HepG2 (cell line): Measurements from ENCODE around the gene SLC2A8. TPM values are rescaled to one million over a fixed set of nuclear protein-coding genes. Genes with fewer than 3 reads are reported as not detected.

Experiments
- HMGA1 ChIP-seq: sonication (generic); formaldehyde crosslinking; conservative IDR thresholded peaks from 2 replicates; pipeline ENCODE4 v1.4.0; 2020; ENCODE audit warnings: missing genetic modification reagents
- KDM5B ChIP-seq: sonication (generic); formaldehyde crosslinking; IDR thresholded peaks from 2 replicates; pipeline ENCODE4 v1.4.0; 2020; ENCODE audit warnings: missing genetic modification reagents, mild to moderate bottlenecking, borderline replicate concordance
- NBN ChIP-seq: fragments of 450-650 bp; conservative IDR thresholded peaks from 2 replicates; pipeline ENCODE4 v1.6.1; 2017
- SATB2 ChIP-seq: sonication (generic); formaldehyde crosslinking; IDR thresholded peaks from 2 replicates; pipeline ENCODE4 v1.5.0; 2020; ENCODE audit warnings: missing genetic modification reagents
- ZNF292 ChIP-seq: sonication (generic); formaldehyde crosslinking; IDR thresholded peaks from 2 replicates; pipeline ENCODE4 v1.8.1; 2022; ENCODE audit warnings: mild to moderate bottlenecking, low read depth, missing genetic modification reagents, borderline replicate concordance
- ZNF367 ChIP-seq: sonication (generic); formaldehyde crosslinking; IDR thresholded peaks from 2 replicates; pipeline ENCODE4 v1.4.0; 2020; ENCODE audit warnings: missing genetic modification reagents, borderline replicate concordance
- polyA plus RNA-seq, 8 experiments: library from polyadenylated mRNA; depleted of rRNA in 3 of 8; stranded (reverse) in 7 of 8; unstranded in 1 of 8; fragments of >200 nt; fragmentation: Illumina TruSeq in 4 of 8; extraction: Trizol in 4 of 8; gene quantifications; 2 replicates each; pipeline versions ENCODE4 v1.2.1 to v1.2.3, GENCODE V29; 2011 to 2016; ENCODE audit warnings: low read depth in 4 of 8, missing spikeins in 1 of 8, mixed read lengths in 1 of 8; ENCODE audit not compliant: insufficient read depth in 1 of 8
- total RNA-seq, 5 experiments: library from RNA; depleted of rRNA; stranded (reverse); fragments of >200 nt; fragmentation: Illumina TruSeq; extraction: Trizol; gene quantifications; 2 replicates each; pipeline ENCODE4 v1.2.3, GENCODE V29; 2016; ENCODE audit warnings: low read depth in 1 of 5
- TF ChIP-seq, protein P1 (sequence below): sonication (generic); formaldehyde crosslinking; IDR thresholded peaks from 2 replicates; pipeline ENCODE4 v1.4.0; 2020; ENCODE audit warnings: missing genetic modification reagents, borderline replicate concordance
- TF ChIP-seq, protein P2 (sequence below): sonication (generic); formaldehyde crosslinking; IDR thresholded peaks from 2 replicates; pipeline ENCODE4 v1.9.0; 2021; ENCODE audit warnings: missing genetic modification reagents, borderline replicate concordance
- TF ChIP-seq, protein P3 (sequence below): sonication (generic); formaldehyde crosslinking; IDR thresholded peaks from 2 replicates; pipeline ENCODE4 v1.9.0; 2021; ENCODE audit warnings: mild to moderate bottlenecking, missing genetic modification reagents
- TF ChIP-seq, protein P4 (sequence below): sonication (generic); formaldehyde crosslinking; IDR thresholded peaks from 2 replicates; pipeline ENCODE4 v1.4.0; 2020; ENCODE audit warnings: missing genetic modification reagents

Gene SLC2A8
- total and polyA plus RNA-seq, 2 of the 13 experiments (the other 11 are each of a cell fraction or from before 2014, with no cell fraction given), result 22.6 to 48.6 TPM

DNA sequence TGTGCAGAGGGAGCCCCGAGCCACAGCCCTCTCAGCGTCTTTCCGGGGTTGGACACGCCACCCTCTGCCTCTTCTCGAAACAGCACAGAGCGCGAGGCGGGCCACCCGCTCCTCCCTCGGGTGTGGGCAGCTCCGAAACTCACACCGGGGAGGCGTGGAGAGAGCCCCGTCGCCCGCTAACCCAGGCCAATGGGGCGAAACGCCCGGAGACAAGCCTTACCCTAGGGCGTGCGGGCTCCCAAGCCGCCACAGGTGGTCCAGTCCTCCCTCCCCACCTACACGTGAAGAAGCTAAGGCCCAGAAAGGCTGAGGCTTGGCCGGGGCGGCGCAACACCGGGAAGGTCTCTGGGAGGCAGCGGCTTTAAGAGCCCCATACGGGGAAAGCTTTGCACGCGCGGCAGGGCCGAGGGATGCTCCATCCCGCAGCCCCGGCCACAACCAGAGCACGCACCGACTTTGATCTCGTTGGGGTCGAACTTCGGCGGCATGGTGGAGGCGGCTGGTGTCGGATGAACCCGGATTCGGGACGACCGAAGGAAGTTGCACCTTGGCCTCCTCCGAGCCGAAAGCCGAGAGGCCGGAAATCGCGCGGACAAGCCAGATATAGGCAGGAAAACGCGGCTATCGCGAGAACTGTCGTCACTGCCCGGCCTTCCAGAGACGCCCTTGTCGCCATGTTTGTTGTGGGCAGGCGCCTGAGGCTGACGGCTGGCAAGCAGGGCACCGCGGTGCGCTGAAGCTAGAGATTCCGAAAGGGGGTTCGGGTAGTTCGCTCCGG, 54.0 kb downstream of the SLC2A8 start, which contains the start of the genes LRSAM1 and RPL12 (continued):
- TF ChIP-seq ZNF367 (CRISPR knock-in tag) (peak; percentile 77; the same call in 1 of the 2 replicates), ZNF292 (CRISPR knock-in tag) (no peak), NBN (no peak), KDM5B (CRISPR knock-in tag) (peak; percentile 61; the same call in 1 of the 2 replicates), HMGA1 (CRISPR knock-in tag) (no peak), SATB2 (CRISPR knock-in tag) (peak; percentile 64; the same call in 1 of the 2 replicates)
- TF ChIP-seq, protein P1, sequence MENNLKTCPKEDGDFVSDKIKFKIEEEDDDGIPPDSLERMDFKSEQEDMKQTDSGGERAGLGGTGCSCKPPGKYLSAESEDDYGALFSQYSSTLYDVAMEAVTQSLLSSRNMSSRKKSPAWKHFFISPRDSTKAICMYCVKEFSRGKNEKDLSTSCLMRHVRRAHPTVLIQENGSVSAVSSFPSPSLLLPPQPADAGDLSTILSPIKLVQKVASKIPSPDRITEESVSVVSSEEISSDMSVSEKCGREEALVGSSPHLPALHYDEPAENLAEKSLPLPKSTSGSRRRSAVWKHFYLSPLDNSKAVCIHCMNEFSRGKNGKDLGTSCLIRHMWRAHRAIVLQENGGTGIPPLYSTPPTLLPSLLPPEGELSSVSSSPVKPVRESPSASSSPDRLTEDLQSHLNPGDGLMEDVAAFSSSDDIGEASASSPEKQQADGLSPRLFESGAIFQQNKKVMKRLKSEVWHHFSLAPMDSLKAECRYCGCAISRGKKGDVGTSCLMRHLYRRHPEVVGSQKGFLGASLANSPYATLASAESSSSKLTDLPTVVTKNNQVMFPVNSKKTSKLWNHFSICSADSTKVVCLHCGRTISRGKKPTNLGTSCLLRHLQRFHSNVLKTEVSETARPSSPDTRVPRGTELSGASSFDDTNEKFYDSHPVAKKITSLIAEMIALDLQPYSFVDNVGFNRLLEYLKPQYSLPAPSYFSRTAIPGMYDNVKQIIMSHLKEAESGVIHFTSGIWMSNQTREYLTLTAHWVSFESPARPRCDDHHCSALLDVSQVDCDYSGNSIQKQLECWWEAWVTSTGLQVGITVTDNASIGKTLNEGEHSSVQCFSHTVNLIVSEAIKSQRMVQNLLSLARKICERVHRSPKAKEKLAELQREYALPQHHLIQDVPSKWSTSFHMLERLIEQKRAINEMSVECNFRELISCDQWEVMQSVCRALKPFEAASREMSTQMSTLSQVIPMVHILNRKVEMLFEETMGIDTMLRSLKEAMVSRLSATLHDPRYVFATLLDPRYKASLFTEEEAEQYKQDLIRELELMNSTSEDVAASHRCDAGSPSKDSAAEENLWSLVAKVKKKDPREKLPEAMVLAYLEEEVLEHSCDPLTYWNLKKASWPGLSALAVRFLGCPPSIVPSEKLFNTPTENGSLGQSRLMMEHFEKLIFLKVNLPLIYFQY, result no peak; the same call in 1 of the 2 replicates
- TF ChIP-seq, protein P2, sequence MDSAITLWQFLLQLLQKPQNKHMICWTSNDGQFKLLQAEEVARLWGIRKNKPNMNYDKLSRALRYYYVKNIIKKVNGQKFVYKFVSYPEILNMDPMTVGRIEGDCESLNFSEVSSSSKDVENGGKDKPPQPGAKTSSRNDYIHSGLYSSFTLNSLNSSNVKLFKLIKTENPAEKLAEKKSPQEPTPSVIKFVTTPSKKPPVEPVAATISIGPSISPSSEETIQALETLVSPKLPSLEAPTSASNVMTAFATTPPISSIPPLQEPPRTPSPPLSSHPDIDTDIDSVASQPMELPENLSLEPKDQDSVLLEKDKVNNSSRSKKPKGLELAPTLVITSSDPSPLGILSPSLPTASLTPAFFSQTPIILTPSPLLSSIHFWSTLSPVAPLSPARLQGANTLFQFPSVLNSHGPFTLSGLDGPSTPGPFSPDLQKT, result peak; percentile 5; the same call in 1 of the 2 replicates
- TF ChIP-seq, protein P3, sequence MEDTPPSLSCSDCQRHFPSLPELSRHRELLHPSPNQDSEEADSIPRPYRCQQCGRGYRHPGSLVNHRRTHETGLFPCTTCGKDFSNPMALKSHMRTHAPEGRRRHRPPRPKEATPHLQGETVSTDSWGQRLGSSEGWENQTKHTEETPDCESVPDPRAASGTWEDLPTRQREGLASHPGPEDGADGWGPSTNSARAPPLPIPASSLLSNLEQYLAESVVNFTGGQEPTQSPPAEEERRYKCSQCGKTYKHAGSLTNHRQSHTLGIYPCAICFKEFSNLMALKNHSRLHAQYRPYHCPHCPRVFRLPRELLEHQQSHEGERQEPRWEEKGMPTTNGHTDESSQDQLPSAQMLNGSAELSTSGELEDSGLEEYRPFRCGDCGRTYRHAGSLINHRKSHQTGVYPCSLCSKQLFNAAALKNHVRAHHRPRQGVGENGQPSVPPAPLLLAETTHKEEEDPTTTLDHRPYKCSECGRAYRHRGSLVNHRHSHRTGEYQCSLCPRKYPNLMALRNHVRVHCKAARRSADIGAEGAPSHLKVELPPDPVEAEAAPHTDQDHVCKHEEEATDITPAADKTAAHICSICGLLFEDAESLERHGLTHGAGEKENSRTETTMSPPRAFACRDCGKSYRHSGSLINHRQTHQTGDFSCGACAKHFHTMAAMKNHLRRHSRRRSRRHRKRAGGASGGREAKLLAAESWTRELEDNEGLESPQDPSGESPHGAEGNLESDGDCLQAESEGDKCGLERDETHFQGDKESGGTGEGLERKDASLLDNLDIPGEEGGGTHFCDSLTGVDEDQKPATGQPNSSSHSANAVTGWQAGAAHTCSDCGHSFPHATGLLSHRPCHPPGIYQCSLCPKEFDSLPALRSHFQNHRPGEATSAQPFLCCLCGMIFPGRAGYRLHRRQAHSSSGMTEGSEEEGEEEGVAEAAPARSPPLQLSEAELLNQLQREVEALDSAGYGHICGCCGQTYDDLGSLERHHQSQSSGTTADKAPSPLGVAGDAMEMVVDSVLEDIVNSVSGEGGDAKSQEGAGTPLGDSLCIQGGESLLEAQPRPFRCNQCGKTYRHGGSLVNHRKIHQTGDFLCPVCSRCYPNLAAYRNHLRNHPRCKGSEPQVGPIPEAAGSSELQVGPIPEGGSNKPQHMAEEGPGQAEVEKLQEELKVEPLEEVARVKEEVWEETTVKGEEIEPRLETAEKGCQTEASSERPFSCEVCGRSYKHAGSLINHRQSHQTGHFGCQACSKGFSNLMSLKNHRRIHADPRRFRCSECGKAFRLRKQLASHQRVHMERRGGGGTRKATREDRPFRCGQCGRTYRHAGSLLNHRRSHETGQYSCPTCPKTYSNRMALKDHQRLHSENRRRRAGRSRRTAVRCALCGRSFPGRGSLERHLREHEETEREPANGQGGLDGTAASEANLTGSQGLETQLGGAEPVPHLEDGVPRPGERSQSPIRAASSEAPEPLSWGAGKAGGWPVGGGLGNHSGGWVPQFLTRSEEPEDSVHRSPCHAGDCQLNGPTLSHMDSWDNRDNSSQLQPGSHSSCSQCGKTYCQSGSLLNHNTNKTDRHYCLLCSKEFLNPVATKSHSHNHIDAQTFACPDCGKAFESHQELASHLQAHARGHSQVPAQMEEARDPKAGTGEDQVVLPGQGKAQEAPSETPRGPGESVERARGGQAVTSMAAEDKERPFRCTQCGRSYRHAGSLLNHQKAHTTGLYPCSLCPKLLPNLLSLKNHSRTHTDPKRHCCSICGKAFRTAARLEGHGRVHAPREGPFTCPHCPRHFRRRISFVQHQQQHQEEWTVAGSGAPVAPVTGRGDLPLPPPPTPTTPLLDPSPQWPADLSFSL (CRISPR knock-in tag), result no peak
- TF ChIP-seq, protein P4, sequence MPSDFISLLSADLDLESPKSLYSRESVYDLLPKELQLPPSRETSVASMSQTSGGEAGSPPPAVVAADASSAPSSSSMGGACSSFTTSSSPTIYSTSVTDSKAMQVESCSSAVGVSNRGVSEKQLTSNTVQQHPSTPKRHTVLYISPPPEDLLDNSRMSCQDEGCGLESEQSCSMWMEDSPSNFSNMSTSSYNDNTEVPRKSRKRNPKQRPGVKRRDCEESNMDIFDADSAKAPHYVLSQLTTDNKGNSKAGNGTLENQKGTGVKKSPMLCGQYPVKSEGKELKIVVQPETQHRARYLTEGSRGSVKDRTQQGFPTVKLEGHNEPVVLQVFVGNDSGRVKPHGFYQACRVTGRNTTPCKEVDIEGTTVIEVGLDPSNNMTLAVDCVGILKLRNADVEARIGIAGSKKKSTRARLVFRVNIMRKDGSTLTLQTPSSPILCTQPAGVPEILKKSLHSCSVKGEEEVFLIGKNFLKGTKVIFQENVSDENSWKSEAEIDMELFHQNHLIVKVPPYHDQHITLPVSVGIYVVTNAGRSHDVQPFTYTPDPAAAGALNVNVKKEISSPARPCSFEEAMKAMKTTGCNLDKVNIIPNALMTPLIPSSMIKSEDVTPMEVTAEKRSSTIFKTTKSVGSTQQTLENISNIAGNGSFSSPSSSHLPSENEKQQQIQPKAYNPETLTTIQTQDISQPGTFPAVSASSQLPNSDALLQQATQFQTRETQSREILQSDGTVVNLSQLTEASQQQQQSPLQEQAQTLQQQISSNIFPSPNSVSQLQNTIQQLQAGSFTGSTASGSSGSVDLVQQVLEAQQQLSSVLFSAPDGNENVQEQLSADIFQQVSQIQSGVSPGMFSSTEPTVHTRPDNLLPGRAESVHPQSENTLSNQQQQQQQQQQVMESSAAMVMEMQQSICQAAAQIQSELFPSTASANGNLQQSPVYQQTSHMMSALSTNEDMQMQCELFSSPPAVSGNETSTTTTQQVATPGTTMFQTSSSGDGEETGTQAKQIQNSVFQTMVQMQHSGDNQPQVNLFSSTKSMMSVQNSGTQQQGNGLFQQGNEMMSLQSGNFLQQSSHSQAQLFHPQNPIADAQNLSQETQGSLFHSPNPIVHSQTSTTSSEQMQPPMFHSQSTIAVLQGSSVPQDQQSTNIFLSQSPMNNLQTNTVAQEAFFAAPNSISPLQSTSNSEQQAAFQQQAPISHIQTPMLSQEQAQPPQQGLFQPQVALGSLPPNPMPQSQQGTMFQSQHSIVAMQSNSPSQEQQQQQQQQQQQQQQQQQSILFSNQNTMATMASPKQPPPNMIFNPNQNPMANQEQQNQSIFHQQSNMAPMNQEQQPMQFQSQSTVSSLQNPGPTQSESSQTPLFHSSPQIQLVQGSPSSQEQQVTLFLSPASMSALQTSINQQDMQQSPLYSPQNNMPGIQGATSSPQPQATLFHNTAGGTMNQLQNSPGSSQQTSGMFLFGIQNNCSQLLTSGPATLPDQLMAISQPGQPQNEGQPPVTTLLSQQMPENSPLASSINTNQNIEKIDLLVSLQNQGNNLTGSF (CRISPR knock-in tag), result 0 out of 2 replicates have a peak, but pooled peaks have one; percentile 20
